AG04449 (cell line): ENCODE measurements around the gene CXADR.

Experiments
- CTCF ChIA-PET: fragments of 350-600 bp; formaldehyde crosslinking; extraction: SDS; loops from one replicate; lab custom pipeline; 2021; ENCODE audit warnings: antibody characterized with exemption; lab: Yijun Ruan, JAX
- POLR2A ChIA-PET: fragments of 400-600, 350-600 bp; formaldehyde crosslinking; extraction: SDS; loops from one replicate; lab custom pipeline; 2020; ENCODE audit warnings: antibody characterized with exemption, inconsistent platforms; lab: Yijun Ruan, JAX
- DNase-seq: peaks from one replicate; pipeline ENCODE4 v3.0.0-alpha.2; 2010; ENCODE audit warnings: low read depth, low spot score
- H3K4me3 ChIP-seq: 2 replicates; pipeline ENCODE4 v1.5.1; 2011; ENCODE audit warnings: low read depth, mild to moderate bottlenecking, control low read depth, low read length
- CTCF ChIP-seq: IDR thresholded peaks from one replicate; pipeline ENCODE4 v1.5.1; 2011; ENCODE audit warnings: mild to moderate bottlenecking, moderate library complexity, low read length, control low read depth, inconsistent platforms; ENCODE audit not compliant: insufficient read depth; ENCODE audit errors: missing control alignments

Gene CXADR

DNA sequence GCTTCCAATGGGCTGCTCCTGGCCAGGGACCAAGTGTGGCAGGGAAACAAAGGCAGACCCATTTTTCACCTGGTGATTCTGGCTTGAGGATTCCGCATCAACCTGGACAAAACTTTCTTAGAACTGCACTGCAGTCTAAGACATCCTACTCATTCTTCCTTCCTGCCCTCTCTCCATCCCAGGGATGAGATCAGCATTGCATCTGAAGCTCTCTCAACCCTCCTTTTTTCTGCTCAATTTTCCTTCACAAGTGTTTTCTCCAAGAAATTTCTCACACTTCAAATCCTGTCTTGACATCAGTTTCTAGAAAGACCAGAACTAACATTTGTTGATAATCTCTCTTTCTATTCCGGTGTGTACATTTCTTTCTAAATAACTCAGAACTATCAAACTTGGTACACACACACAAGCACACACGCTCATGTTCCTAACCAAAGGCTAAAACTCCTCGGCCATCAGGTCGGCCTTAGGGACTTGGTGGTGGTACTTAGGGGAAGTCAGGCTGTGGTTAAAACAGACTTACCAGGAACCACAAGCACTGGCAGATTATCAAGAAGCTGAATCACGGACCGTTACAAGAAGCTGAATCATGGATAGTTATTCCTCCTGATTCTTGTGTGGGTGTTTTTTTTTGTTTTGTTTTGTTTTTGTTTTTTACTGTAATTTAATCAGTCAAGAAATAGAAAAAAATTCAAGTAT lies 21.0 kb upstream of the CXADR start:
- no peak overlapping the region for H3K4me3 ChIP-seq
- DNase-seq = peak; percentile 84
- POLR2A ChIA-PET = no interaction called here
- CTCF ChIA-PET = interaction anchor here (1.2 kb wide), 1 partner anchor 20 kb away, joined by 3 read pairs; no protein-coding TSS in a partner anchor
- no peak for TF ChIP-seq CTCF

- H3K4me3 ChIP-seq = no peak overlapping the region
- ChIA-PET POLR2A (no interaction called here), CTCF (no interaction called here)
- TF ChIP-seq CTCF = no peak
- DNase-seq = no peak
Measured at GRCh38 chr21:17492415-17493168, 20.3 kb upstream of the CXADR start.

- DNase-seq = no peak
- no peak overlapping the region for H3K4me3 ChIP-seq
- ChIA-PET CTCF (no interaction called here), POLR2A (no interaction called here)
- TF ChIP-seq CTCF = no peak
Measured at GRCh38 chr21:17494051-17494450, 18.8 kb upstream of the CXADR start.

DNA sequence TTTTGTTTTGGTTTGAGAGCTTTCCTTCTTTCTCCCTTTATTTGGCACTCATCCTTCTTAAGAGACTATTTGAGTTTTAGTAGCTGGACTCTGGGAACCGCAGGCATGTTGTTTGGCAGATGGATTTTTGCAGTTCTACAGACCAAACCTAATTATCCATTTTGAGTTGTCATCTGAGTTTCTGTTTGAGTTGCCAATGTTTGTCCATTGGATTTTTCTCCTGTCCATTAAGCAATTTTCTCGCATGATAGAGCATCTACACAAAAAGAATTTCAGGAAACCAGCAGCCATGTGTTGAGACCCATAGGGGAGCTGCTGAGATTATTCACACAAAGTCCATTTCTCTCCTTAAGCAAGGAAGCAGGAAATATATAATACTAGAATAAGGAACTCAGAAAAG lies 17.2 kb upstream of the CXADR start:
- CTCF ChIA-PET = no interaction called here
- H3K4me3 ChIP-seq = no peak overlapping the region
- DNase-seq = no peak
- TF ChIP-seq CTCF = no peak
- POLR2A ChIA-PET = interaction anchor here (0.6 kb wide), 1 partner anchor 8 kb away, joined by 3 read pairs; no protein-coding TSS in a partner anchor

- DNase-seq = no peak
- ChIA-PET CTCF (no interaction called here), POLR2A (no interaction called here)
- no peak for TF ChIP-seq CTCF
- H3K4me3 ChIP-seq = no peak overlapping the region
Measured at GRCh38 chr21:17497316-17497715, 15.5 kb upstream of the CXADR start.

DNA sequence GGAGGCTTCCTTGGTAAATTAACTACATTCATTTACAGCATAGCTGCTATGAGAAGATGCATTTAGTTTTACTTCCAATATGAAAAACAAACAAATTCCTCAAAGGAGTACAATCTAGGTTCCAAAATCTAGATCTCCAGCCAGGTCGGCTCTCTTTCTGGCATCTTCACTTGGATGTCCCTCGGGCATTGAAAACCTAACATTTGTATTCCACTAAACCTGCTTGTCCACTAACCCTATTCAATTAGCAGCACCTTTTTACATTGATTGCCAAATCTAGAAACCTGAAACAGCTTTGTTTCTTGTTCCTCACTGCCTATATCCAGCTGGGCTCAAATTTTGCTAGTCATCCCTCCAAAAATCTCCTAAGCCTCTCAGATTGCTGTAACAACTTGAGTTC lies 14.3 kb upstream of the CXADR start:
- POLR2A ChIA-PET = no interaction called here
- H3K4me3 ChIP-seq = no peak overlapping the region
- DNase-seq = no peak
- CTCF ChIA-PET = no interaction called here
- TF ChIP-seq CTCF = no peak
